Activated naive CD8-positive, alpha-beta T cell treated with anti-CD3 and anti-CD28 coated beads for 36 hours (primary cell): ENCODE results near the gene SYT12. TPM values are rescaled to one million over a fixed set of nuclear protein-coding genes. Genes with fewer than 3 reads are reported as not detected.
A peak's percentile ranks its signal among the peaks of the same experiment; 100 is the strongest.

Source experiments
- DNase-seq: peaks from one replicate; pipeline ENCODE4 v3.0.0; 2021
- H3K27ac Mint-ChIP-seq: one replicate; pipeline ENCODE4 v1.8.0; 2022; ENCODE audit warnings: mild to moderate bottlenecking, moderate library complexity, mixed read lengths
- H3K27me3 Mint-ChIP-seq: one replicate; pipeline ENCODE4 v1.8.0; 2022; ENCODE audit warnings: mild to moderate bottlenecking, mixed read lengths
- H3K36me3 Mint-ChIP-seq: one replicate; pipeline ENCODE4 v1.8.0; 2021; ENCODE audit warnings: mild to moderate bottlenecking, mixed read lengths
- H3K4me1 Mint-ChIP-seq: one replicate; pipeline ENCODE4 v1.8.0; 2021; ENCODE audit warnings: mixed read lengths
- H3K4me3 Mint-ChIP-seq: one replicate; pipeline ENCODE4 v1.8.0; 2022; ENCODE audit warnings: mild to moderate bottlenecking, moderate library complexity, mixed read lengths
- H3K9me3 Mint-ChIP-seq: one replicate; pipeline ENCODE4 v1.8.0; 2022; ENCODE audit warnings: mixed read lengths
- total RNA-seq, 2 experiments: library from RNA; stranded (reverse); gene quantifications; one replicate each; pipeline ENCODE4 v1.2.3, GENCODE V29; 2021

Gene SYT12
- total RNA-seq, 2 experiments from 2014 or later: not detected

- H3K4me1 Mint-ChIP-seq: no peaks in the 10 kb centered on the region
- no peak overlapping the region for H3K27ac Mint-ChIP-seq
- peaks cover under 1% of the 10 kb centered on the region for H3K9me3 Mint-ChIP-seq
- peaks cover 9% of the 10 kb centered on the region for H3K27me3 Mint-ChIP-seq
- no peaks in the 10 kb centered on the region for H3K36me3 Mint-ChIP-seq
- DNase-seq: no peak
- no peak overlapping the region for H3K4me3 Mint-ChIP-seq
Measured at GRCh38 chr11:67013511-67014045, 9.4 kb upstream of the SYT12 start.

- H3K4me3 Mint-ChIP-seq: no peak overlapping the region
- no peaks in the 10 kb centered on the region for H3K36me3 Mint-ChIP-seq
- peaks cover 15% of the 10 kb centered on the region for H3K27me3 Mint-ChIP-seq
- no peak for DNase-seq
- H3K27ac Mint-ChIP-seq: no peak overlapping the region
- peaks cover 6% of the 10 kb centered on the region for H3K9me3 Mint-ChIP-seq
- H3K4me1 Mint-ChIP-seq: no peaks in the 10 kb centered on the region
Measured at GRCh38 chr11:67014343-67014742, 8.6 kb upstream of the SYT12 start.

- H3K36me3 Mint-ChIP-seq: no peaks in the 10 kb centered on the region
- no peaks in the 10 kb centered on the region for H3K4me1 Mint-ChIP-seq
- H3K27ac Mint-ChIP-seq: no peak overlapping the region
- DNase-seq: no peak
- H3K27me3 Mint-ChIP-seq: peaks cover 17% of the 10 kb centered on the region
- peaks cover 6% of the 10 kb centered on the region for H3K9me3 Mint-ChIP-seq
- no peak overlapping the region for H3K4me3 Mint-ChIP-seq
Measured at GRCh38 chr11:67015048-67015447, 7.9 kb upstream of the SYT12 start.

GRCh38 chr11:67016550-67016949 lies 6.4 kb upstream of the SYT12 start:
- Mint-ChIP-seq H3K27me3 (peaks cover 25% of the 10 kb centered on the region), H3K36me3 (no peaks in the 10 kb centered on the region), H3K27ac (no peak overlapping the region), H3K4me3 (no peak overlapping the region), H3K9me3 (peaks cover 6% of the 10 kb centered on the region), H3K4me1 (no peaks in the 10 kb centered on the region)
- no peak for DNase-seq

- H3K9me3 Mint-ChIP-seq: peaks cover 6% of the 10 kb centered on the region
- no peak overlapping the region for H3K4me3 Mint-ChIP-seq
- H3K27me3 Mint-ChIP-seq: peaks cover 58% of the 10 kb centered on the region
- H3K36me3 Mint-ChIP-seq: no peaks in the 10 kb centered on the region
- DNase-seq: no peak
- H3K27ac Mint-ChIP-seq: no peak overlapping the region
- peaks cover 26% of the 10 kb centered on the region for H3K4me1 Mint-ChIP-seq
Measured at GRCh38 chr11:67020949-67021348, 2.0 kb upstream of the SYT12 start.

- Mint-ChIP-seq H3K36me3 (no peaks in the 10 kb centered on the region), H3K4me3 (no peak overlapping the region), H3K9me3 (peaks cover 6% of the 10 kb centered on the region), H3K4me1 (peaks cover 26% of the 10 kb centered on the region), H3K27me3 (peaks cover 73% of the 10 kb centered on the region), H3K27ac (no peak overlapping the region)
- no peak for DNase-seq
Measured at GRCh38 chr11:67022341-67022933, 497 bp upstream of the SYT12 start.

- Mint-ChIP-seq H3K36me3 (no peaks in the 10 kb centered on the region), H3K27ac (no peak overlapping the region), H3K4me3 (peak overlapping the region; percentile 61), H3K27me3 (peaks cover 68% of the 10 kb centered on the region), H3K9me3 (peaks cover 1% of the 10 kb centered on the region), H3K4me1 (peaks cover 26% of the 10 kb centered on the region)
- DNase-seq: no peak
Measured at GRCh38 chr11:67023957-67024353, 1.0 kb downstream of the SYT12 start.

- peak overlapping the region; percentile 40 for H3K27ac Mint-ChIP-seq
- peaks cover 69% of the 10 kb centered on the region for H3K27me3 Mint-ChIP-seq
- no peaks in the 10 kb centered on the region for H3K9me3 Mint-ChIP-seq
- H3K4me1 Mint-ChIP-seq: peaks cover 26% of the 10 kb centered on the region
- peak overlapping the region; percentile 14 for H3K4me3 Mint-ChIP-seq
- H3K36me3 Mint-ChIP-seq: no peaks in the 10 kb centered on the region
- peak; percentile 48 for DNase-seq
Measured at GRCh38 chr11:67024410-67024809, 1.5 kb downstream of the SYT12 start.

- Mint-ChIP-seq H3K9me3 (no peaks in the 10 kb centered on the region), H3K4me1 (peaks cover 26% of the 10 kb centered on the region), H3K36me3 (no peaks in the 10 kb centered on the region), H3K4me3 (no peak overlapping the region), H3K27me3 (peaks cover 73% of the 10 kb centered on the region), H3K27ac (no peak overlapping the region)
- DNase-seq: no peak
Measured at GRCh38 chr11:67024966-67025365, 2.0 kb downstream of the SYT12 start.

- H3K4me1 Mint-ChIP-seq: peaks cover 26% of the 10 kb centered on the region
- no peaks in the 10 kb centered on the region for H3K9me3 Mint-ChIP-seq
- H3K27me3 Mint-ChIP-seq: peaks cover 79% of the 10 kb centered on the region
- H3K4me3 Mint-ChIP-seq: no peak overlapping the region
- no peaks in the 10 kb centered on the region for H3K36me3 Mint-ChIP-seq
- H3K27ac Mint-ChIP-seq: no peak overlapping the region
- no peak for DNase-seq
Measured at GRCh38 chr11:67025750-67026149, 2.8 kb downstream of the SYT12 start.

GRCh38 chr11:67026941-67027340 lies 4.0 kb downstream of the SYT12 start:
- no peak overlapping the region for H3K4me3 Mint-ChIP-seq
- no peaks in the 10 kb centered on the region for H3K9me3 Mint-ChIP-seq
- peaks cover 80% of the 10 kb centered on the region for H3K27me3 Mint-ChIP-seq
- H3K27ac Mint-ChIP-seq: no peak overlapping the region
- H3K36me3 Mint-ChIP-seq: no peaks in the 10 kb centered on the region
- no peak for DNase-seq
- H3K4me1 Mint-ChIP-seq: peaks cover 25% of the 10 kb centered on the region

GRCh38 chr11:67027483-67027930 lies 4.6 kb downstream of the SYT12 start:
- no peak overlapping the region for H3K27ac Mint-ChIP-seq
- H3K9me3 Mint-ChIP-seq: no peaks in the 10 kb centered on the region
- H3K36me3 Mint-ChIP-seq: no peaks in the 10 kb centered on the region
- peaks cover 77% of the 10 kb centered on the region for H3K27me3 Mint-ChIP-seq
- no peak for DNase-seq
- no peak overlapping the region for H3K4me3 Mint-ChIP-seq
- H3K4me1 Mint-ChIP-seq: peaks cover 20% of the 10 kb centered on the region

GRCh38 chr11:67027943-67028542 lies 5.1 kb downstream of the SYT12 start:
- peaks cover 73% of the 10 kb centered on the region for H3K27me3 Mint-ChIP-seq
- H3K4me3 Mint-ChIP-seq: no peak overlapping the region
- H3K9me3 Mint-ChIP-seq: no peaks in the 10 kb centered on the region
- DNase-seq: no peak
- no peak overlapping the region for H3K27ac Mint-ChIP-seq
- H3K4me1 Mint-ChIP-seq: peaks cover 19% of the 10 kb centered on the region
- no peaks in the 10 kb centered on the region for H3K36me3 Mint-ChIP-seq

- Mint-ChIP-seq H3K4me1 (peaks cover 13% of the 10 kb centered on the region), H3K9me3 (no peaks in the 10 kb centered on the region), H3K4me3 (no peak overlapping the region), H3K27me3 (peaks cover 68% of the 10 kb centered on the region), H3K27ac (no peak overlapping the region), H3K36me3 (no peaks in the 10 kb centered on the region)
- no peak for DNase-seq
Measured at GRCh38 chr11:67029146-67029545, 6.2 kb downstream of the SYT12 start.

- no peaks in the 10 kb centered on the region for H3K9me3 Mint-ChIP-seq
- H3K36me3 Mint-ChIP-seq: no peaks in the 10 kb centered on the region
- peaks cover 57% of the 10 kb centered on the region for H3K27me3 Mint-ChIP-seq
Measured at GRCh38 chr11:67030976-67031375, 8.0 kb downstream of the SYT12 start.

More at GRCh38 chr11:67030976-67031375, 8.0 kb downstream of the SYT12 start:
- no peak for DNase-seq
- Mint-ChIP-seq H3K27ac (no peak overlapping the region), H3K4me1 (no peaks in the 10 kb centered on the region), H3K4me3 (no peak overlapping the region)
